ENCODE measurements around the gene PSMD10.

DNA sequence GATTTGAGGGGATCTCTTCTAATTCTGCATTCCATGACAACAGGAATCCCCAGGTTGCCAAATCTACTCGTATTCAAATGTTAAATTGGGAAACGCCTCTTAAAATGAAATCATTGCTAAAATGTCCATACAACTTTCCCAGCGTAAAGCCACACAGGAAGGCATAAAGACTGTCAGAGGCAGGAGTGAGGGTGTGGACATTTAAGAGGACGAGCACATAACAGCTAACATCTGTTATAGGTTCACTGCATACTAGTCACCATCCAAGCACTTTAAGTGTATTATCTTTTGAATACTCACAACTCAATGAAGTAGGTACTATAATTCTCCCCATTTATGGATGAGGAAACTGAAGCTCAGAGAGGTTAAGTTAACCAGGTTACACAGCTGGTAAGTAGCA, 35.8 kb upstream of the PSMD10 start:
- TF ChIP-seq, protein P1, sequence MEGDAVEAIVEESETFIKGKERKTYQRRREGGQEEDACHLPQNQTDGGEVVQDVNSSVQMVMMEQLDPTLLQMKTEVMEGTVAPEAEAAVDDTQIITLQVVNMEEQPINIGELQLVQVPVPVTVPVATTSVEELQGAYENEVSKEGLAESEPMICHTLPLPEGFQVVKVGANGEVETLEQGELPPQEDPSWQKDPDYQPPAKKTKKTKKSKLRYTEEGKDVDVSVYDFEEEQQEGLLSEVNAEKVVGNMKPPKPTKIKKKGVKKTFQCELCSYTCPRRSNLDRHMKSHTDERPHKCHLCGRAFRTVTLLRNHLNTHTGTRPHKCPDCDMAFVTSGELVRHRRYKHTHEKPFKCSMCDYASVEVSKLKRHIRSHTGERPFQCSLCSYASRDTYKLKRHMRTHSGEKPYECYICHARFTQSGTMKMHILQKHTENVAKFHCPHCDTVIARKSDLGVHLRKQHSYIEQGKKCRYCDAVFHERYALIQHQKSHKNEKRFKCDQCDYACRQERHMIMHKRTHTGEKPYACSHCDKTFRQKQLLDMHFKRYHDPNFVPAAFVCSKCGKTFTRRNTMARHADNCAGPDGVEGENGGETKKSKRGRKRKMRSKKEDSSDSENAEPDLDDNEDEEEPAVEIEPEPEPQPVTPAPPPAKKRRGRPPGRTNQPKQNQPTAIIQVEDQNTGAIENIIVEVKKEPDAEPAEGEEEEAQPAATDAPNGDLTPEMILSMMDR (conservative IDR thresholded peaks at IDR 0.05; ENCODE audit: low read length): no peak
- TF ChIP-seq EZH2phosphoT487 (IDR thresholded peaks at IDR 0.05; ENCODE audit: borderline replicate concordance, low read depth, low read length): no peak
